H9 (cell line): ENCODE results near the gene ATP1A3. TPM values are rescaled to one million over a fixed set of nuclear protein-coding genes. Genes with fewer than 3 reads are reported as not detected.

Source experiments
- DNase-seq: peaks from one replicate; pipeline ENCODE4 v3.0.0-alpha.2; 2017
- H2AFZ ChIP-seq: one replicate; pipeline ENCODE4 v1.6.1; 2013; ENCODE audit warnings: mild to moderate bottlenecking, low read length, control low read depth, moderate library complexity
- H2AK5ac ChIP-seq: 2 replicates; pipeline ENCODE4 v1.6.1; 2013; ENCODE audit warnings: low read length, control low read depth, mixed read lengths; ENCODE audit not compliant: insufficient read length
- H2BK120ac ChIP-seq: one replicate; pipeline ENCODE4 v1.6.1; 2013; ENCODE audit warnings: low read depth, mild to moderate bottlenecking, low read length, control low read depth, inconsistent platforms; ENCODE audit not compliant: poor library complexity, severe bottlenecking
- H2BK12ac ChIP-seq: 2 replicates; pipeline ENCODE4 v1.6.1; 2013; ENCODE audit warnings: low read length, control low read depth, mixed read lengths, low read depth; ENCODE audit not compliant: insufficient read length
- H2BK15ac ChIP-seq: 2 replicates; pipeline ENCODE4 v1.6.1; 2013; ENCODE audit warnings: low read depth, low read length, control low read depth
- H2BK20ac ChIP-seq: one replicate; pipeline ENCODE4 v1.6.1; 2013; ENCODE audit warnings: low read depth, mild to moderate bottlenecking, low read length, control low read depth, inconsistent platforms; ENCODE audit not compliant: poor library complexity, severe bottlenecking
- H2BK5ac ChIP-seq: 2 replicates; pipeline ENCODE4 v1.6.1; 2013; ENCODE audit warnings: low read length, control low read depth, mixed read lengths; ENCODE audit not compliant: insufficient read length
- H3K14ac ChIP-seq: 2 replicates; pipeline ENCODE4 v1.6.1; 2013; ENCODE audit warnings: low read length, control low read depth; ENCODE audit not compliant: insufficient read depth
- H3K18ac ChIP-seq: 2 replicates; pipeline ENCODE4 v1.6.1; 2013; ENCODE audit warnings: low read depth, mild to moderate bottlenecking, mixed read lengths, low read length, control low read depth; ENCODE audit not compliant: insufficient read length
- H3K23ac ChIP-seq: 2 replicates; pipeline ENCODE4 v1.6.1; 2013; ENCODE audit warnings: low read length, control low read depth, mixed read lengths, low read depth; ENCODE audit not compliant: insufficient read length
- H3K23me2 ChIP-seq: 2 replicates; pipeline ENCODE4 v1.6.1; 2013; ENCODE audit warnings: low read depth, mild to moderate bottlenecking, mixed read lengths, low read length, control low read depth; ENCODE audit not compliant: insufficient read length, poor library complexity, severe bottlenecking
- H3K27ac ChIP-seq: 2 replicates; pipeline ENCODE4 v1.5.1; 2013; ENCODE audit warnings: low read length, control low read depth, mixed read lengths, low read depth; ENCODE audit not compliant: insufficient read length
- H3K27me3 ChIP-seq: 2 replicates; pipeline ENCODE4 v1.6.1; 2013; ENCODE audit warnings: low read length, control low read depth, inconsistent platforms; ENCODE audit not compliant: insufficient read depth
- H3K4ac ChIP-seq: 2 replicates; pipeline ENCODE4 v1.6.1; 2013; ENCODE audit warnings: low read depth, mild to moderate bottlenecking, control low read depth, inconsistent platforms, low read length, moderate library complexity
- H3K4me1 ChIP-seq: 2 replicates; pipeline ENCODE4 v1.6.1; 2013; ENCODE audit warnings: low read length, control low read depth, inconsistent platforms; ENCODE audit not compliant: insufficient read depth
- H3K4me2 ChIP-seq: 2 replicates; pipeline ENCODE4 v1.6.1; 2013; ENCODE audit warnings: low read length, control low read depth, mixed read lengths; ENCODE audit not compliant: insufficient read length, insufficient read depth
- H3K56ac ChIP-seq: 2 replicates; pipeline ENCODE4 v1.6.1; 2013; ENCODE audit warnings: low read depth, mild to moderate bottlenecking, mixed read lengths, low read length, control low read depth; ENCODE audit not compliant: insufficient read length
- H3K79me1 ChIP-seq: 2 replicates; pipeline ENCODE4 v1.6.1; 2013; ENCODE audit warnings: low read depth, mild to moderate bottlenecking, moderate library complexity, low read length, control low read depth, inconsistent platforms; ENCODE audit not compliant: insufficient read depth, poor library complexity, severe bottlenecking
- H3K79me2 ChIP-seq: 2 replicates; pipeline ENCODE4 v1.6.1; 2013; ENCODE audit warnings: low read length, control low read depth, inconsistent platforms; ENCODE audit not compliant: insufficient read depth
- H3K9ac ChIP-seq: 2 replicates; pipeline ENCODE4 v1.6.1; 2013; ENCODE audit warnings: low read length, control low read depth, mixed read lengths; ENCODE audit not compliant: insufficient read length; ENCODE audit errors: extremely low read depth
- H3K9me3 ChIP-seq: one replicate; pipeline ENCODE4 v1.6.1; 2013; ENCODE audit warnings: low read depth, low read length, inconsistent platforms; ENCODE audit not compliant: control insufficient read depth
- H3T11ph ChIP-seq: one replicate; pipeline ENCODE4 v1.6.1; 2013; ENCODE audit warnings: mild to moderate bottlenecking, low read length, control low read depth, inconsistent platforms
- H4K20me1 ChIP-seq: one replicate; pipeline ENCODE4 v1.6.1; 2013; ENCODE audit not compliant: control insufficient read depth, insufficient read length, insufficient read depth
- H4K5ac ChIP-seq: 2 replicates; pipeline ENCODE4 v1.6.1; 2013; ENCODE audit warnings: low read depth, mild to moderate bottlenecking, mixed read lengths, low read length, control low read depth; ENCODE audit not compliant: insufficient read length
- H4K8ac ChIP-seq: replicated peaks from 2 replicates; pipeline ENCODE4 v1.6.1; 2013; ENCODE audit warnings: low read length, control low read depth, mixed read lengths, low read depth; ENCODE audit not compliant: insufficient read length
- H4K91ac ChIP-seq: 2 replicates; pipeline ENCODE4 v1.6.1; 2013; ENCODE audit warnings: low read depth, mild to moderate bottlenecking, moderate library complexity, mixed read lengths, low read length, control low read depth; ENCODE audit not compliant: insufficient read length
- H3K27ac Mint-ChIP-seq, 3 experiments: 2 replicates in 2 of 3; 3 replicates in 1 of 3; pipeline ENCODE4 v1.8.0; 2020 to 2021; ENCODE audit warnings: mixed read lengths in 3 of 3, mild to moderate bottlenecking in 1 of 3, moderate library complexity in 1 of 3
- H3K27me3 Mint-ChIP-seq: 2 replicates; pipeline ENCODE4 v1.8.0; 2021; ENCODE audit warnings: low read depth, mild to moderate bottlenecking, moderate library complexity, mixed read lengths
- H3K36me3 Mint-ChIP-seq, 3 experiments: 2 replicates in 2 of 3; 3 replicates in 1 of 3; pipeline ENCODE4 v1.8.0; 2020 to 2021; ENCODE audit warnings: low read depth in 3 of 3, mixed read lengths in 3 of 3; ENCODE audit not compliant: insufficient read depth in 1 of 3
- H3K4me1 Mint-ChIP-seq, 2 experiments: 2 replicates each; pipeline ENCODE4 v1.8.0; 2020; ENCODE audit warnings: mixed read lengths in 2 of 2
- H3K4me3 Mint-ChIP-seq, 2 experiments: 2 replicates in 1 of 2; 3 replicates in 1 of 2; pipeline ENCODE4 v1.8.0; 2020 to 2021; ENCODE audit warnings: mild to moderate bottlenecking in 2 of 2, mixed read lengths in 2 of 2, moderate library complexity in 1 of 2
- H3K9me3 Mint-ChIP-seq, 2 experiments: 2 replicates in 1 of 2; 3 replicates in 1 of 2; pipeline ENCODE4 v1.8.0; 2020; ENCODE audit warnings: mild to moderate bottlenecking in 2 of 2, mixed read lengths in 2 of 2, moderate library complexity in 1 of 2
- CTCF ChIP-seq: fragments of 200-600 bp; sonication (generic); conservative IDR thresholded peaks from 3 replicates; pipeline ENCODE4 v1.8.0; 2021; ENCODE audit warnings: antibody characterized with exemption, mild to moderate bottlenecking
- WGBS: extraction: QIAGEN DNeasy Blood & Tissue Kit; methylation state at CpG from one replicate; pipeline ENCODE4 v1.1.7; 2013; ENCODE audit warnings: missing lambda C conversion rate, low lambda C conversion rate, mixed read lengths; ENCODE audit not compliant: insufficient read length; ENCODE audit errors: extremely low coverage; 5-methylcytosine and 5-hydroxymethylcytosine counted together
- total RNA-seq: library from RNA; stranded (reverse); gene quantifications from 2 replicates; pipeline ENCODE4 v1.2.1, GENCODE V29; 2021

Gene ATP1A3
- total RNA-seq, 1 experiment from 2014 or later = 11.6 TPM

- H3K9me3 Mint-ChIP-seq = no peaks in the 10 kb centered on the region
- Histone ChIP-seq H4K91ac (no peak overlapping the region), H4K5ac (no peak overlapping the region), H4K8ac (no peak overlapping the region), H3T11ph (no peak overlapping the region), H3K56ac (no peak overlapping the region), H3K4me1 (no peaks in the 10 kb centered on the region), H3K9me3 (no peaks in the 10 kb centered on the region), H3K18ac (no peak overlapping the region), H3K27ac (no peak overlapping the region), H3K79me2 (no peaks in the 10 kb centered on the region), H2AK5ac (no peak overlapping the region), H3K9ac (no peak overlapping the region), H2BK120ac (no peak overlapping the region), H3K23ac (no peak overlapping the region), H2BK5ac (no peak overlapping the region), H3K4me2 (no peak overlapping the region), H2BK12ac (no peak overlapping the region), H3K14ac (no peak overlapping the region), H3K27me3 (no peaks in the 10 kb centered on the region), H2BK20ac (no peak overlapping the region), H4K20me1 (no peaks in the 10 kb centered on the region), H3K79me1 (no peaks in the 10 kb centered on the region), H2BK15ac (no peak overlapping the region), H2AFZ (no peak overlapping the region), H3K23me2 (peaks cover 4% of the 10 kb centered on the region), H3K4ac (no peak overlapping the region)
- peaks cover 2 to 7% of the 10 kb centered on the region in 2 experiments; a peak in 3 of 4 replicates for H3K4me1 Mint-ChIP-seq
- H3K36me3 Mint-ChIP-seq = no peaks in the 10 kb centered on the region
- peaks cover 45% of the 10 kb centered on the region for H3K27me3 Mint-ChIP-seq
- no CpG with 5 or more reads among the region's 3 CpGs for WGBS
- no peak overlapping the region for H3K4me3 Mint-ChIP-seq
- H3K27ac Mint-ChIP-seq = no peak overlapping the region
- no peak for TF ChIP-seq CTCF
- no peak for DNase-seq
Measured at GRCh38 chr19:41947091-41947490, 46.9 kb downstream of the ATP1A3 start.
